Measurements from ENCODE around the gene SHISAL2A. TPM values are rescaled to one million over a fixed set of nuclear protein-coding genes. Genes with fewer than 3 reads are reported as not detected.

The SHISAL2A gene
- total RNA-seq, 1 donor from 2014 or later: 1.4 TPM

DNA sequence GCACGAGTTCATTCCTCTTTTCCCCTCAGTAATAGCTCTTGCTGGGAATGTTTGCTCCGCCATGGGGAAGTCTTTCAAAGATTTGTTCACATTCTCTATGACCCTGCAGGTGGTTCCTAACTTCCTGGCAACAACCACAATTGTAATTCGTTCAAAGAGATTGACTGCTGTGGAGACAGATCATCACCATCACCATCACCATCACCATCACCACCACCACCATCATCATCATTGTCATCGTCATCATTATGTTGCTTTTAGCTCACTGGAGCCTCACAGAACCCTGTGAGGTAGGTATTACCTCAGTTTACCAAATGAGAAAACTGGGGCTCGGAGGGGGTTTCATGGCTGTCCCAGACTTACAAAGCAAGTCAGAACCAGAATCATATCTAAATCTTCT lies 34.3 kb downstream of the SHISAL2A start:
- Mint-ChIP-seq H3K4me3 (no peak overlapping the region), H3K36me3 (no peaks in the 10 kb centered on the region), H3K9me3 (no peaks in the 10 kb centered on the region), H3K4me1 (peaks cover 27% of the 10 kb centered on the region), H3K27ac (no peak overlapping the region), H3K27me3 (ENCODE audit: low read depth) (no peaks in the 10 kb centered on the region)
- no peak for DNase-seq (ENCODE audit: low spot score in 2 of 2, unreplicated experiment in 2 of 2)
- TF ChIP-seq, protein P1, sequence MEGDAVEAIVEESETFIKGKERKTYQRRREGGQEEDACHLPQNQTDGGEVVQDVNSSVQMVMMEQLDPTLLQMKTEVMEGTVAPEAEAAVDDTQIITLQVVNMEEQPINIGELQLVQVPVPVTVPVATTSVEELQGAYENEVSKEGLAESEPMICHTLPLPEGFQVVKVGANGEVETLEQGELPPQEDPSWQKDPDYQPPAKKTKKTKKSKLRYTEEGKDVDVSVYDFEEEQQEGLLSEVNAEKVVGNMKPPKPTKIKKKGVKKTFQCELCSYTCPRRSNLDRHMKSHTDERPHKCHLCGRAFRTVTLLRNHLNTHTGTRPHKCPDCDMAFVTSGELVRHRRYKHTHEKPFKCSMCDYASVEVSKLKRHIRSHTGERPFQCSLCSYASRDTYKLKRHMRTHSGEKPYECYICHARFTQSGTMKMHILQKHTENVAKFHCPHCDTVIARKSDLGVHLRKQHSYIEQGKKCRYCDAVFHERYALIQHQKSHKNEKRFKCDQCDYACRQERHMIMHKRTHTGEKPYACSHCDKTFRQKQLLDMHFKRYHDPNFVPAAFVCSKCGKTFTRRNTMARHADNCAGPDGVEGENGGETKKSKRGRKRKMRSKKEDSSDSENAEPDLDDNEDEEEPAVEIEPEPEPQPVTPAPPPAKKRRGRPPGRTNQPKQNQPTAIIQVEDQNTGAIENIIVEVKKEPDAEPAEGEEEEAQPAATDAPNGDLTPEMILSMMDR (IDR thresholded peaks at IDR 0.05; ENCODE audit: unreplicated experiment): no peak

DNA sequence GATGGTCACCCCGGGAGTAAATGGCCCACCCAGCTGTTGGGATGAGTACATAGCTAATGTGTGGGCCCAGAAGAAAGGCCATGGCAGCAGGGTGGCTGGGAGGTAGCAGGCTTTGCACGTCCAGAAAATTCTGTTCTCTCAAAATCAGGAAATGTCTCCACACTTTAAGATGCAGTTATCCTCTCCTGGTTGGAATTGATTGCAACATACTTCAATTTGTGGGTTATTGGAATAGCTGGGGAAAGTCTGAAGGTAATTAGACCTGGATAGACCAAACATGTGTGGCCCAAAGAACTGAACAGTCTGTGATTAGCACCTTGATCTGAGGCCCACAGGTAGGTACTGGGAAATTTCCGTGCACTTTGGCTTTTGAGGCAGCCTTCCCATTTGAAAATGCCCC lies 35.0 kb downstream of the SHISAL2A start:
- Mint-ChIP-seq H3K27ac (no peak overlapping the region), H3K9me3 (no peaks in the 10 kb centered on the region), H3K4me1 (peaks cover 22% of the 10 kb centered on the region), H3K27me3 (ENCODE audit: low read depth) (no peaks in the 10 kb centered on the region), H3K36me3 (no peaks in the 10 kb centered on the region), H3K4me3 (no peak overlapping the region)
- no peak for DNase-seq (ENCODE audit: low spot score in 2 of 2, unreplicated experiment in 2 of 2)
- TF ChIP-seq, protein P1 (IDR thresholded peaks at IDR 0.05; ENCODE audit: unreplicated experiment): no peak

DNA sequence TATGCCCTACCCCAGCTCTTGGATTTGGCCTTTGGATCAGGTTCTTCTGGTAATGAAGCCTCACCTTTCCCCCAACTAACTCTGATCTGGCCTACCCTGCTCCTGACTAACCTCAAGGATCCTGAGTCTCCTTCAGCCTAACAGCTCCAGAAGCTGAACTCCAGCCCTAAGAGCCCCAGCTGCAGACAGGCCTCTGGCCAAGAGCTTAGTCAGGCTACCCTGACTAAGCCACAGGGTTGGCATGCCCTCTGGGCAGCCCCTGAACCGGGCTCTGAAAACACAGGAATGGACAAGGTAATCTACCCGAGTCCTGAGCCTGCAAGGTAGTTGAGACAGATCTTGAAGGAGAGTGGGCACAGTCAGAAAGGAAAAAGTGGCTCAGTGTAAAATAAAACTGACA lies 35.7 kb downstream of the SHISAL2A start:
- Mint-ChIP-seq H3K27me3 (ENCODE audit: low read depth) (no peaks in the 10 kb centered on the region), H3K4me1 (peaks cover 15% of the 10 kb centered on the region), H3K9me3 (no peaks in the 10 kb centered on the region), H3K36me3 (no peaks in the 10 kb centered on the region), H3K4me3 (no peak overlapping the region), H3K27ac (no peak overlapping the region)
- DNase-seq (ENCODE audit: low spot score in 2 of 2, unreplicated experiment in 2 of 2): no peak
- TF ChIP-seq, protein P1 (IDR thresholded peaks at IDR 0.05; ENCODE audit: unreplicated experiment): no peak

DNA sequence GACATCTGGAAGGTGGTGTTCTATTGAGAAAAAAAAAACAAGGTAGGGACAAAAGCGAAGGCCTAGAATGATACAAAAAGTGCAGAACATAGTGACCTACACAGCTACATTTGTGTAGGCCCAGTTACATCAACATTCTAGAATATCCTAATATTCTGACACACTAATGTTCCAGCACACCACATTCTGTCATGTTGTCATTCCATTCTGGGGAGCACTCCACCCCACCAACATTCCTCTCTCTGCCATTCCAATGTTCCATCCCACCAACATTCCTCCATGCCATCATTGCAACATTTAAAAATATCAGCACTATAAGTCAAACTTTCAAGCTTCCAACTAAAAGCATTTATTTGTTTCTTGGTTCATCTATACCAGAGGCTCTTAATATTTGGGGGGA lies 36.7 kb downstream of the SHISAL2A start:
- H3K4me1 Mint-ChIP-seq: peaks cover 20% of the 10 kb centered on the region
- DNase-seq (ENCODE audit: low spot score in 2 of 2, unreplicated experiment in 2 of 2): no peak
- TF ChIP-seq, protein P1 (IDR thresholded peaks at IDR 0.05; ENCODE audit: unreplicated experiment): no peak
- H3K36me3 Mint-ChIP-seq: no peaks in the 10 kb centered on the region
- H3K4me3 Mint-ChIP-seq: no peak overlapping the region
- H3K27me3 Mint-ChIP-seq (ENCODE audit: low read depth): no peaks in the 10 kb centered on the region
- H3K27ac Mint-ChIP-seq: peak overlapping the region; percentile 8
- H3K9me3 Mint-ChIP-seq: no peaks in the 10 kb centered on the region

DNA sequence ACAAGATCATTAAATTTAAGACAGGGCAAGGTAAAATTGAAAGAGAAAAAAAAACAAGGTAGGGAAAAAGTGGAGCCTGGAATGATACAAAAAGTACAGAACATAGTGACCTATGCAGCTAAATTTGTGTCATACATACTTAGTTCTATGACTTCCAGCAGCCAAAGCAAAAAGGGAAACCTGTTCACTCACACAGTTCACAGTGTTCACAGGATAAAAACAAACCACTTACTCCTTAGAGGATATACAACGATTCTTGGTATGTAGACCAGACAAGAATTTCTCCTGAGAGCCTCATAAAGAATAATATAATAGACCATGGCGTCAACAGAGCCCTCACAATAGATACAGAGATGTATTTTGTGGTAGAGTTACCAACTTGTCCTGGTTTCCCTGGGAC lies 37.6 kb downstream of the SHISAL2A start:
- no peak for DNase-seq (ENCODE audit: low spot score in 2 of 2, unreplicated experiment in 2 of 2)
- no peaks in the 10 kb centered on the region for H3K27me3 Mint-ChIP-seq (ENCODE audit: low read depth)
- TF ChIP-seq, protein P1 (IDR thresholded peaks at IDR 0.05; ENCODE audit: unreplicated experiment): no peak
- H3K9me3 Mint-ChIP-seq: no peaks in the 10 kb centered on the region
- peak overlapping the region; percentile 64 for H3K27ac Mint-ChIP-seq
- H3K4me3 Mint-ChIP-seq: no peak overlapping the region
- no peaks in the 10 kb centered on the region for H3K36me3 Mint-ChIP-seq
- H3K4me1 Mint-ChIP-seq: peaks cover 18% of the 10 kb centered on the region

DNA sequence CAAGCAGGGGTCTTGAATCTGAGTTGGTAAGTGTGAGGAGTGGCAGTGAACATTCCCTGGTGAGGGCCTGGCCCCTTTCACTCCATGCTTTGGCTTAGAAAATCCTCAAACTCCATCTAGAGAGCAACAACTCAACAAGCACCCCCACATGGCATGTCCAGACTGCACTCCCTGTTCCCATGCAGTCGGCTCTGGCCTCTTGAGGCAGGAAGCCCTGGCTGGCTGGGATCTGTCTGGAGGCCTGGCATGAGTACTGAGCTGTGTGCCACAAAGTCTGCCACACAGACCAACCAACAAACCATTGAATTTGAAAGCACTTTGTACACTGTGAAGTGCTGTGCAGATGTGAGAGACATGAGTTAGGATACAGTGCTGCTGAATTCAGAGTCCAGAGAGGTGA lies 40.0 kb downstream of the SHISAL2A start:
- Mint-ChIP-seq H3K27me3 (ENCODE audit: low read depth) (no peaks in the 10 kb centered on the region), H3K27ac (no peak overlapping the region)

More for the DNA sequence above, 40.0 kb downstream of the SHISAL2A start:
- H3K4me3 Mint-ChIP-seq: no peak overlapping the region
- TF ChIP-seq, protein P1 (IDR thresholded peaks at IDR 0.05; ENCODE audit: unreplicated experiment): no peak
- H3K9me3 Mint-ChIP-seq: no peaks in the 10 kb centered on the region
- no peaks in the 10 kb centered on the region for H3K36me3 Mint-ChIP-seq
- peaks cover 21% of the 10 kb centered on the region for H3K4me1 Mint-ChIP-seq
- DNase-seq (ENCODE audit: low spot score in 2 of 2, unreplicated experiment in 2 of 2): no peak
